NCI-H1436 treated with DMSO at 0.1 percent for 48 hours (cell line): ENCODE data around the gene JAKMIP3.

Experiments used
- DNase-seq: peaks from one replicate; lab custom pipeline; 2025; lab: John Stamatoyannopoulos, UW

Gene JAKMIP3

DNA sequence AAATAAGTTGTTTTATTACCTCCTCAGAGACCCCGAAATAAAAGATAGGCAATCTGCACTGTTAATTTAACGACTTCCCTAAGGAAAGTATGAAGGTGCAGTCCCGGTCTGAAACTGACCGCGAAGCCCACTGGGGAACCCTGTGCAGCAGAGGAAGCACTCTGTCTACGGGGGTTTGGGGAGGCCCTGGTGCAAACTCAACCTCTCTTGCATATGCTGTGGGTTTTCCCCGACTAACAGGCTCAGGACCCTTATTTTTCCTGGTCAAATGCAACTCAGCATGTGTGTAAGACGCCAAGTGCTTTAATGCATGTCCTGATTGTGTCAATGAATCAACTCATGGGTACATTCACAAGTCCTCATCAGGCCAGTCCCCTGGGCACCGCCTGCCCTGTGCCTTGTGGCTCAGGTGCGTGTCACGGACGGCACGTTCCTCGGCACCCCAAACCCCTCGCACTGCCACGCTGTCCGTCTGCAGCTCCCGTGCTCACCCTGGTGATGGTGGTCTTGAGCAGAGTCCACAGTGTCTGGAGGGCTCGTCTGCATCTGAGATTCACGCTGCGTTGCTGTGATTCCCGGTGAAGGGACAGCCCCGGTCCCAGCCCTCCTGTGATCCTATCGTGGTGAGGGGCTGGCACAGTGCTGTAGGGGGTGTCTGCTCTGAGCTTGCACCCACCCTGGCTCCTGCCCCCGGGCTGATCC, 33.8 kb downstream of the JAKMIP3 start:
- DNase-seq = no peak

DNA sequence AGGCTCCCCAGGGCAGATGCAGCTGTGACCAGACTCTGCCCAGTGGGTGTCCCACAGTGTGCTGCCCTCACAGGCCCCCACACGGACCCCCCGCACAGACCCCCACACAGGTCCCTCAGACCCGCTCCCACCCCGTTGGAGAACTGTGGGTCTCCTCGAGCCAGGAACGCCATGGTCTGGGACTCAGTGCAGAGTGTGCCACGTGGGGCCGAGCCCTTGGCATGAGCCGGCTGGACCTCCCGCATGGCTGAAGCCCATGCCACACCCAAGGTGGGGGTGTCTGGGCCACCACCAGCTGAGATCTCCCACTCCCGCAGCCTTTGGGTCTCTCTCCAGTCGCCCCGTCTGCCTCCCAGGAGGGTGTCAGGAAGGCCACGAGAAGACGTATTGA, 34.3 kb downstream of the JAKMIP3 start:
- DNase-seq = no peak

DNA sequence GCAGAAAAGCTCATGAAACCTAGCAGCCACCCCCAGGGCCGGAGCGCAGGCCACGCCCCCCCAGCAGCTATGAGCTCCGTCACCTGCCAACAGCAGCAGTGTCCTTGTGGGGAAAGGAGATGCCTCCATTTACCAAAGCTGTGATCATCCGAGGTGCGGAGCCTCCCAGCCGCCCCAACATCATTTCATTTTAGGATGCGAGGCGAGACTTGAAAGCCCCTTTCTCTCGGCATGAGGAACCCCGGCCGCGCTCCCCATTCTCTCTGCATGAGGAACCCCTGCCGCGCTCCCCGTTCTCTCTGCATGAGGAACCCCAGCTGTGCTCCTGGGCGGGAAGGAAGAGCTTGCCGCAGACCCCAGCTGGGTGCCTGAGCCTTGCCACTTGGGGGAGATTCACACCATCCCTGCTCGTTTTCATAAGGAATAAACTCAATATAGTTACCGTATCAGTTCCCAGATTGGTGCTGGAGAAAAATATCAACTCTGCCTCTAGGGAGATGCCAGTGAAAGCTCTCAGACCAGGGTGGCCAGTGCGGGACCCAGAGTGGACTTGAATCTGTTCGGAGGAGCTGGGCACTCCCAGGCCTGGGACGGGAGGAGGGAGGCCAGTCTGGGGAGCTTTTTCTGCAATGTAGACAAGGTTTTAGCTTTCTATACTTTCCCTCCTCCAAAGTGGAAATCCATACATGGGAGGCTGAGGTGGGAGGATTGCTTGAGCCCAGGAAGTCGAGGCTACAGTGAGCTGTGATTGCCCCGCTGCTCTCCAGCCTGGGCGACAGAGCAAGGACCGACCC, 35.0 kb downstream of the JAKMIP3 start:
- DNase-seq = no peak

DNA sequence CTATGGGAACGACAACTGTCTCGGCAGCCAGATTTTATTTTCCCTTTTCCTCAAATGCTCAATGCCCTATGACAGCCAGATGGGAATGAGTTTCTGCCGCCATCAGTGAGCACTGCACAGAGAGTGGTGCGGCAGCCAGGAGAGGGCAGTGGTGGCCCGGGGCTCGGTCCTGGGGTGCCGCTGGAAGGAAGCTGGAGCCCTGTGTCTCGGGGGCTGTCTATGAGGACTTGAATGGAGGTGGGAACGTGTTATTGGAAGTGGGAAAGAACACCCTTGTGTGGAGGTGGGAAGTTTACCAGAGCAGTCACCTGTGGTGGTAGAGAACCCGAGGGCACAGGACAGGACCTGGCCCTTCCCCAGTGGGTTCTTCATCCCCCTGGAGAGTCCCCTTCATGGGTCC, 35.8 kb downstream of the JAKMIP3 start:
- no peak for DNase-seq

DNA sequence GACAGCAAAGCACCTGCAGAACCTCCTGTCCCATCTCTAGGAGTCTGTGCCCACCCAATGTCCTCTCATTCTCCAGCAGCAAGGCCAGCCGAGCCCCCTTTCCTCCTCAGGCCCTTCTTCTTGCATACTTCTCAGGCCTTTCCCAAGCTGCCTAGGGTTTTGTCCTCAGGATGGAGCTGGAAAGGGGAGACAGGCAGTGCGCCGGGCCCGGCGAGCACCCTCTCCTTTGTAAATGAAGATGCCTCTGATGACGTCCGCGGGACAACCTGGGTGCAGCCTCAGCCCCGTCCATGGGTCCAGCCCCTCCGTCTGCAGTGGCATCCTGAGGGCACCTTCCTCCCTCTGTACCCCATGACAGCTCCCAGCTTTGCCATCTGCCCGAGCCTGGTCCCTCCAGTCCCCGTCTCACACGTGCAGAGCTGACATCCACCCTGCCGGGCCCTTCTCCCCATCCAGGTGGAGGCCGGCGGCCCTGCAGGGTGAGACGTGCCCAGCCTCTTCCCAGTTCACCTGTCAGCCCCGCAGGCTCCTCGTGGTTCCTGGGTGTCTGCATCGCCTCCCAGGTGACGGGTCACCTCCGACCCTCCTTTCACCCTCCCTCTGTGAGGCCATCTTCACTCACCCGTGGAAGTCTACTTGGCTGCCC, 36.4 kb downstream of the JAKMIP3 start:
- DNase-seq = no peak

DNA sequence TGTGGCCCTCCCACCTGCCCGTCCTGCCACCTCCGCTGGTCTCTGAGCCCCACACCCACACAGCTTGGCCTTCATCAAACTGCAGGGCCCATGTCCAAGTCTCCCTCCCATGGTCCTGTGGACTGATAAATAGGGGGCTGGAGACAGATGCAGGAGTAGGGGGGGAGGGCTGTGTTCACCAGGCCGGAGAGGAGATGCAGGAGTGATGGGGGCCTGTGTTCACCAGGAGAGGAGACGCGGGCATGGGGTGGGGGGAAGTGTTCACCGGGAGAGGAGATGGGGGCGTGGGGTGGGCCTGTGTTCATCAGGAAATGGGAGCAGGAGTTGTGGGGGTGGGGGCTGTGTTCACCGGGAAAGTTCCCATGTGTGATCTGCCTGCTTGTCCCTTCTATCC, 37.0 kb downstream of the JAKMIP3 start:
- no peak for DNase-seq

DNA sequence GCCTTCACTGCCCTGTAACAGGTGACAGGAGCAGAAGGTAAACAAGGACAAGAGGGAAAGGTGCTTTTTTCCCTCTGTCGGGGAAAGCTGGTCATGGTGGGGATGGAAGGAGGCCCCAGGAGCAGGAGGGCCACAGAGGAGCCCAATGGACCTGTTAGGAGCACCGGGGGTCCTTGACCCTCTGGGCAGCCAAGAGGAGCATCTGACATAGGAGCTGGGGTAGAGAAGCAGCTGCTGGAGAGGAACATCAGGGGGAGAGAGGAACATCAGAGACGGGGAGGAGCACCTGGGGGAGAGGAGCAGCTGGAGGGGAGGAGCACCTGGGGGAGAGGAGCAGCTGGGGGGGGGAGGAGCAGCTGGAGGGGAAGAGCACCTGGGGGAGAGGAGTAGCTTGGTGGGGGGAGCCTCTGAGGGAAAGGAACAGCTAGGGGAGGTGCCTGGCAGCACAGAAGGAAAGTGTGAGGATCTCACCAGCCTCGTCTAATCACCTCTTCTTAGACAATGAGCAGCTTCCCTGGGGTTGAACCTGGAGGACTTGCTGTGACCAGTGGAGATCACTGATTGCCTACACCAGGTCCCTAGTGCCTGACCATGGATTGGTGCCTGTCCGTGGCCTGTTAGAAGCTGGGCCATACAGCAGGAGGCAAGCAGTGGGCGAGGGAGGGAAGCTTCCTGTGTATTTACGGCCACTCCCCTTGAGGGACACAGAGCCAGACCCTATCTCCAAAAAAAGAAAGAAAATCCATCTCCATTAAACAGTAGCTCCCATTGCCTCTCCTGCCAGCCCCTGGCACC, 37.6 kb downstream of the JAKMIP3 start:
- DNase-seq = no peak

DNA sequence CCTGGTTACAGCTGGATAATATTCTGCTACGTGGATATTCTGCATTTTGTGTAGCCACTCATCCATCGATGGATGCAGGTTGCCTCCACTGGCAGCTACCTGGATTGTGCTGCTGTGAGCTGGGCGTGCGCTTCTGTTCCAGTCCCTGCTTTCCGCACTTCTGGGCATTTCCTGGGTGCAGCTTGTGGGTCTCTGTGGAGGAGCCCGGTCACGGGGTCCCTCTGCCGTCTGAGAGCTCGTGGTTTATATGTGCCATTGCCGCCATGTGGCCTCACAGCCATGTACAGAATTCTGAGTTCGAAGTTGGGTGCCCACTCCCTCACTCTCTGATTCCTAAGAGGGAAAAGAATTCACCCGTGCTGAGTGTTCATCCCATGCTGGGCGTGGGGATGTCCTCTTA, 38.3 kb downstream of the JAKMIP3 start:
- no peak for DNase-seq

DNA sequence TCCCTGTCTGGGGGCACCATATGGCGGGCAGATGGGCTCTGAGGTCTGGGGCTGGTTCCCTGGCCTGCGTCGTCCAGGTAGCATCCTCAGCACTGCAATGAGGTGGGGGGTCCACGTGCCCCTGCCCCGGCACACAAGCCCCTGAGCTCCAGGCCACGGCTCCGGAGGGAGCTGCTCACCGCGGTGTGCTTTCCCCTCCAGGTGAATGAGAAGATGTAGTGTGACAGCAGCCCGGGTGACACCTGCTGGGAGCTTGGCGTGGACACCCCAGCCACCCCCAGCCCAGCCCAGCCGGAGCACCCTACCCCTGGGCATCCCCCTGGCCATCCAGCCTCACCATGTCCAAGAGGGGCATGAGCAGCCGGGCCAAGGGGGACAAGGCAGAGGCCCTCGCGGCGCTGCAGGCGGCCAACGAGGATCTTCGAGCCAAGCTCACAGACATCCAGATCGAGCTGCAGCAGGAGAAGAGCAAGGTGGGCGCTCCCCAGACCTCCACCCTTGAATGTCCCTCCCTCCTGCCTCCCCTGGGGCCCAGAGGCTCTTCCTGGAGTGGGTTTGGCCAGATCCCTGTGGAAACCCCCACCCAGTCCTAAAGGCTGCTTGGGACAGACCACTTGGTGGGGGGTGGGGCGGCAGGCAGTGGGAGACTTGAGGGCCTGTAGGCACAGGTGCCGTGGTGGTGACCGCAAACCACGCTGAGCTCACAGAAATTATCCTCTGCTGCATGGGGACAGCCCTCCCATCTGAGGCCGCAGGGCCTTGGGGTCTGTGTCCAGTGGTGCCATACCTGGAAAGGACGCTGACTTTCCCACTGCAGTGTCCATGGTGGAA, 38.9 kb downstream of the JAKMIP3 start:
- no peak for DNase-seq

DNA sequence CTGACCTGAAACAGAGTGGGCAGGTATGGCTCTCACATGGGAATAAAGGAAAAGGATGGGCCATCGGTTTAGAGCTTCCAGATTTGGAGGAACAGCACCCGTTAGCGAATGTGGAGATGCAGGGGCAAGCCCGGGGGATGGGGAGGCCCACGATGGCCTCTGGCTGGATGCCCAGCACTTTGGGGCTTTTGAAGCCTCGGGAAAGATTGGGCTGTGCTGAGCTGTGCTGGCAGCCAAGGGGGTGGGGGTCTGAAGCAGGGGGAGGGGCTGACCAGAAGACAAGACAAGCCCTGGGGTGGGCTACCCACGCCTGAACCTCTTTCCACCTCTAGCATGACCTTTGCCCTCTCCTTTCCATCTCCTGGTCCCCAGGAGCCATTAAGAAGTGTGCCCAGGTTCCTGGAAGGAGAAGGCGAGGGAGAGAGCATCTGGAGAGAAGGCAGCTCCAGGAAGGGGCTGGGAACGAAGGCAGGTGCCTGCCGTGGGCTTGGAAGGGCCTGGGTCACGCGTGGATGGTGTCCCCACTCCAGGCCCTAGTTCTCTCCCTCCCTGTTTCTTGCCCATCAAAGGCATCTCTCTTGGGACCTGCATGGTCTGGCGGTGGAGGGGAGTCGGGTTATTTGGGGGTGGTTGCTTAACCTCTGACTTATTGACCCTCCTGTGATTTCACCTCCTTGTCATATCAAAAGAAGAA, 39.7 kb downstream of the JAKMIP3 start:
- DNase-seq = no peak

DNA sequence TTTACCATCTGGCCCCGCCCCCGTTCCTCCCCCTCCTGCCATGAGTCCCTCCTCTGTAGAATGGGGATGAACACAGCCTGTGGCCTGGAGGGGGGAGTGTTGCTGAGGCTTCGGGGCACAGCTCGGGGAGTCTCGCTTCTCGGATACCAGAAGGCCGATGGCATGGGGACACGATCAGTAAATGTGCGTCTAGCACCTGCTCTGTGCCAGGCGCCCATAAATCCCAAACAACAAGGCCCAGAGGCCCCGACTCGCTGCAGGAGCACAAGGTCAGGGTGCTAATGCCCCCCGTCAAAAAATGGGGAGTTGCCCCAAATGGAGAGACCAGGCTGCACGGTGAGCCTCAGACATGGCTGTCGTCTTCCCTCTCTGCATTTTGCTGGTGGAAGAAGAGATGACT, 40.7 kb downstream of the JAKMIP3 start:
- no peak for DNase-seq

DNA sequence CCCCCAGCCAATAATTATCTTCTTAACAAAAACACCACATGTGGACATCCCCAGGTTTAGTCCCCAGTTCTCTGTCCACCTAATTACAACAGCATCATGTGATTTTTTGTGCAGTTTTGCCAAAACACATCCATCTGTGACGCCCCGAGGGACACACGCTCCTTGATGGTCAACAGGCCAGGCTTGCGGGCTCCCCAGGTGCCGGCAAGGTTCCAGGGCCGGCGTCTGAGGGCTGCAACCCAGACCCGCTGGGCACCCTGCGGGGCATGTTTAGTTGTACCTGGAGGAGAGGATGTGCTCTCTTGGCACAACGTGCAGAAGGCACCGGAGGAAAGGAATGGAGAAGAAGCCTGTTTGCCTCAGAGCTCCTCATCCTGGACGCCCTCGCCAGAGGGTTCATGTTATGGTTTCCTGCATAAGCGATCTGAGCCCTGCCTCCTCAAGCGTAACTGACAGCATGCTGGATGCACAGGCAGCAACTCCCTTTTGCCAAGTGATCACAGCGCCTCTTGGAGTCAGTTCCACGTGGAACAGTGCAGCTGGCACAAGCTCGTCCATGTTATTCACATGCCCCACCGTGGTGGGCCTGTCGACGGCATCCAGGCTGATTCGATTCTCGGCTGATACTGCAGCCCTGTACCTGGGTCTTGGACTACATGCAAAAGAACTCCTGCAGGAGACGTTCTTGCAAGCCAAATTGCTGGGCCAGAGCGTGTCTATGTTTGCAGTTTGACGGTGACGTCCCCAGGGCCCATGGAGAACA, 41.6 kb downstream of the JAKMIP3 start:
- DNase-seq = no peak

DNA sequence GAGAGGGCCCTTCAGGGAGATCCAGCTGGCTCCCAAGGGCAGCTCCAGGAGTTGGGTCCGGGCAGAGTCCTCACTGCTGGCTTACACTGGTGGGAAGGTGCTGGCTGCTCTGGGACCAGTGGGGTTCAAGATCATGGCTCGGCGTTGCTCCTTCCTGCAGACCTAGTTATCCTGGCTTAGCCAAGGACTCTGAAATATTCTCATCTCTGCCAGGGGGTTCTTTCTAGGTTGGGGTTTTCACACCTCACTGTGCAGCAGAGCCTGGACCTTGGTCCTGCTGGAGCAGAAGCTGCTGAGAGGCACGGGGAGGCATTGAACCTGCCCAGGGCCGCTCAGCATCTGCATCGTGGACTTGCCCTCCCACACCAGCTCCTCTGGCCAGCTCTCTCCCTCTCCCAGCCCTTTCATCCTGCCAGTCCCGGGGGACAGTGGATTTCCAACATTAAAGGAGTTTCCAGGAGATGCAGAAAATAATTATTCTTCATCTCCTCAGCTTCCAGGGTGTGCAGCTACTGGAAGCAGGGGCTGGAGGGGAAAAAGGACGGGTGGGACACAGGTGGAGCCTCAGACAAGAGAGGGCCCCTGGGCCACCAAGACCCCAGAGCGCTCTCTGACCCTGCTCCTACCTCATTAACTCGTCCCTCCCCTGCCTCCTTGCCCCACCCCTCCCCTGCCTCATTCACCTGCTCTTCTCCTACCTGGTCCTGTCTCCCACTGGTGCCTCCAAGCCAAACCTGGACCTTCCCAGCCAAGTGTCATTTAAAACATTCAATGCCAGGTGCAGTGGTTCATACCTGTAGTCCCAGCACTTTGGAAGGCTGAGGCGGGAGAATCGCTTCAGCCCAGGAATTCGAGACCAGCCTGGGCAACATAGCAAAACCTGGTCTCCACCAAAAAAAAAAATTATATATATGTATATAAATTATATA, 42.5 kb downstream of the JAKMIP3 start:
- no peak for DNase-seq

DNA sequence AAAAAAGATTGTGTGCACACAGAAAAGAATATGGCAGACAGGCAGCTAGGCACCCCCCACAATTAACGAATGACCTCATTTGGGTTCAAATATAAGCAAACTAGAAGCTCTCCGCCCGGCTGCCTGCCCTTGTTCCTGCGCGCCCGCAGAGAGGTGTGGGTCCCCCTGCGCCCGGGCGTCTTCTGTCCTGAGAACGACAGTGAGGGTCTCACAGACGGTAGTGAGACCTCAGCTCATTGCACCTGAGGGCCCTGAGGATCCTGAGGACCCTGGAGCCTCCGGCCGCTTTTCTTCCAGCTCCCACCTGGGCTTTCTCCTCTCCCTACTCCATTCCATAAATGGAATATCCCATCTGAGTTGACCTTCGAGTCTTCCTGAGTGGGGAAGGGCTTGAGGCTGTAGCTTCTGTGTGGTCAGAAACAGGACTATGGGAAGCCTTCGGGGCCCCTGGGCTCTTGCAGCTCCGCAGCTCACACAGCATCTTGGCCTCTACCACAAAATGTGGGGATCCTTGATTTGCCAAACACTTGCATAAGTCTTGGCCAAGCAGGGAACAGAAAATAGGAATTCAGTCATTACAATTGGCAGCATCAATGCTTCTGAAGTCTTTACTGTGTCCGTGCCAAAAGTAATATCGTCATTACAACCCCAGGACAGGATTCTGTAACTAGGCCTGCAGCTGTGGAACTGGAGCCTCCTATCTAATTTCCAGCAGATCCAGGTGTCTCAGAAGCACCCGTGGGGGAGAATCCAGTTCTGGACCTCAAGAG, 43.8 kb downstream of the JAKMIP3 start:
- DNase-seq = no peak

DNA sequence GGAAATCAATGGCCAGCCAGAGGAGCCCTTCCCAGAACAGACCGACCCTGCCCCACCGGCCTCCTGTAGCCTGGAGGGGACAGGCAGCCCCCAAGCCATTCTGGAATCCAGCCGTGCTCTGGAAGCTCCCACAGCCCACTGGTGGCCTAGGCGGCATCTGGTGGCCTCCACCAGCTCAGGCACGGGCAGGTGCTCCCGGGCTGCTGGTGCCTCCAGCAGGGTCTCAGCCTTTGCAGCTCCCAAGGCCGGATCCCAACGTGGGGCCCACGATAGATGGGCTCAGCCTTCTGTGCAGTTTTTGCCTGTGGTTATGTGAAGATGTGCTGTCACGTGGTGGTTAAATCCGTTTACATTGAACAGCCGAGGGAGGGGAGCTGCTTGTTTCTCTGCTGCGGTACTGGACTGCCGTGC, 44.4 kb downstream of the JAKMIP3 start:
- no peak for DNase-seq

DNA sequence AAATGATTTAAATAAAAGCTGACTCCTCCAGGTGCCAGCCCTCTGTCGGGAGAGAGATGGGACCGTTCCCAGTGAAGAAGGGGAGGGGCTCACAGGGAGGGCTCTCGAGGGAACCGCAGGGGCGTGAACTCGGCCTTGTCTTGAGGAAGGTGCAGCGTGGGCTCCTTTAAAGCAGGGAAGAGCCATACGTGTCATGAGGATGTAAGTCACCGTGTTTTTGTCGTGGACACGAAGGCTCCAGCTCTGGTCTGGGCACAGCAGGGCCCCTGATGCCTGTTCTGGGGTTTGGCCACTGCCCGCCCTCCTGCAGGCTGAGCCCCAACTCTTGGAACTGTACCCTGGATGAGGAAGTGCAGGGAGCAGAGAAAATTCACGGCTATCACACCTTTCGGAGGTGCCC, 45.0 kb downstream of the JAKMIP3 start:
- no peak for DNase-seq

DNA sequence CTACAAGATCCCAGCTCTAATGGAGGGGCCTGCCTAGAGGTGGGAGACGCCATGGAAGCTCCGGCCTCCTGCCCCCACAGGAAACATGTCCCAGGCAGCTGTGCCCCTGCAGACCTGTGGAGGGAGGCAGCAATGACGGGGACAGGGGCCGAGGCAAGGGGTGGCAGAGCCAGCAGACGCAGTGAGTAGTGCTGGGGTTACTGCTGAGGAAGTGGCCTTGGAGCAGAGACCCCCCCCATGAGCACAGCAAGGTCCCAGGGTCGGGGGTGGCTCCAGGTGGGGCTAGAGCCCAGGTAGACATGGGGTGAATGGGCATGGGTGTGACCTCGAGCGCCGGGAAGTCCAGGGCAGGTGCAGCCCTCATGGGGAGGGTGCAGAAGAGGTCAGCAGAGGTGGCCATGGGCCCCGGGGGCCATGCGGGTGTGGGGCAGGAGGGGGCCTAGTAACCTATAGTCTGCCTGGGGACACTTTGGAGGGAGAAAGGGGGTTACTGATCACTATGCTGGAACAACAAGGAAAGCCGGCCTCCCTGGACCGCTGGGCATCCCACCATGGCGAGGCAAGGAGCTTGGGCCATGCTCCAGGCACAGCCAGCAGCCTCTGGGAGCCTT, 45.5 kb downstream of the JAKMIP3 start:
- DNase-seq = no peak

DNA sequence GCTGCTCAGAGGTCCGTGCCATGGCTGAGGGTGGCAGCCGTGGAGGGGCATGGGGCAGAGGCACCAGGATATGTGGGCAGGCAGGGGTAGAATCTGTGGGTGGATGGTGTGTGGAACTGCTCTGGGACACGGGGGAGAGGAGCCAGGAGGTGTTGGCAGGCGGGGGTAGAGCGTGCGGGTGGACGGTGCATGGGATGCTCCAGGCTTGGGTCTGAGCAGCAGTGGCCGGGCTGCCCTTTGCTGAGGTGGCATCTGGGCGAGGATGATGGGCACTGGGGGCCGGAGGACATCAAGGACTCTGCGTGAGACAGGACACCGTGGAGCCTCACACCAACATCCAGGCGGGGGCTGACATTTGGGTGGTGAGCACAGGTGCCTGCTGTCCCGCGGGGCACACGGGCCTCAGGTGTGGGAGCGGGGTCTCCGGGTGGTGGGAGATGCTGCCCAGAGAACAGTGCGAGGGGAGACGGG, 46.2 kb downstream of the JAKMIP3 start:
- DNase-seq = no peak
